Measurements from ENCODE around the gene BMPER. TPM values are rescaled to one million over a fixed set of nuclear protein-coding genes. Genes with fewer than 3 reads are reported as not detected.

BMPER gene
- total and polyA plus RNA-seq, 2 of the 8 experiments (the other 6 are each of a cell fraction or from before 2014, with no cell fraction given), result 0.33 to 0.69 TPM

DNA sequence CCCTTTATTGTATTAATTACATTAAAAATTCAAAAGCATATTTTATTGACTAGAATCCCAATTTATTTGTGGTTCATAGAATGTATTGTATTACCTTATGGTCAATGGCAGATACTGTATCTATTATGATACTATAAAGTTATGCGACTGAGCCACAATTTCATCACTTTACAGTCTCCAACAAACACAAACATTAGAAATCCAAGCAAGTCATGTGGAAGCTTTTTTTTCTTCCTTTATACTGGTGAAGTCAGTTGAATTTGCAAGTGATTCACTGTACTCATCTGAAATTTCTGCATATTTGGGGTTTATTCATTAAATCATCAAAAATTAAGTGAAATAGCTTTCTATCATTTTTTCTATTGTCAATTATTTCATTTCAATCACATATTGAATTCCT lies 54.3 kb downstream of the BMPER start:
- no peak overlapping the region for H3K23ac ChIP-seq (ENCODE audit: insufficient read length)
- no peak overlapping the region for H2AFZ ChIP-seq (ENCODE audit: low read length)
- no peak overlapping the region for H3K4me3 ChIP-seq (ENCODE audit: extremely low read depth in 1 of 4, insufficient read depth in 2 of 4, low read depth in 3 of 4, low read length in 4 of 4)
- CTCF ChIA-PET (ENCODE audit: partially characterized antibody), result interaction anchor here (3.4 kb wide), 1 partner anchor 128 kb away, joined by 11 read pairs; no protein-coding TSS in a partner anchor
- H2BK20ac ChIP-seq (ENCODE audit: low read length), result no peak overlapping the region
- no peak for TF ChIP-seq MAFK (IDR thresholded peaks at IDR 0.05; ENCODE audit: low read depth, low read length)
- TF ChIP-seq BRCA1 (IDR thresholded peaks at IDR 0.05; ENCODE audit: low read depth, low read length), result no peak
- no peak for TF ChIP-seq CTBP2 (IDR thresholded peaks at IDR 0.05; ENCODE audit: borderline replicate concordance, insufficient read depth, insufficient read length, low read length)
- no peak for TF ChIP-seq POU5F1 (IDR thresholded peaks at IDR 0.05; ENCODE audit: low read depth, low read length)
- TF ChIP-seq SP1 (IDR thresholded peaks at IDR 0.05; ENCODE audit: low read depth, low read length), result no peak
- TF ChIP-seq RBBP5 (IDR thresholded peaks at IDR 0.05; ENCODE audit: borderline replicate concordance, low read depth, low read length), result no peak
- TF ChIP-seq TCF12 (IDR thresholded peaks at IDR 0.05; ENCODE audit: low read depth, low read length), result no peak
- TF ChIP-seq CBX5 (IDR thresholded peaks at IDR 0.05; ENCODE audit: low read depth, low read length), result no peak
- no peak overlapping the region for H4K8ac ChIP-seq (ENCODE audit: extremely low read depth, insufficient read depth, low read length)
- no peaks in the 10 kb centered on the region for H3K79me2 ChIP-seq (ENCODE audit: control insufficient read depth in 1 of 2, insufficient read depth in 2 of 2, low read length in 2 of 2)
- no peak overlapping the region for H2AK5ac ChIP-seq (ENCODE audit: low read depth, low read length)
- no peak overlapping the region for H3K56ac ChIP-seq (replicated peaks; ENCODE audit: insufficient read length, low read depth, low read length)
- H3K27ac ChIP-seq (ENCODE audit: low read depth, low read length), result no peak overlapping the region
- 93% methylated on average over 1 of the region's 1 CpG; no CpG with 5 or more reads in 1 of the 2 experiments for WGBS, 2 experiments (ENCODE audit: extremely low coverage in 1 of 2, insufficient coverage in 1 of 2, insufficient read length in 1 of 2, insufficient replicate concordance in 2 of 2, low coverage in 1 of 2, low lambda C conversion rate in 2 of 2, missing lambda C conversion rate in 1 of 2)
- no peaks in the 10 kb centered on the region for H4K20me1 ChIP-seq (replicated peaks in 1 of 2; ENCODE audit: control insufficient read depth in 1 of 2, insufficient read depth in 2 of 2, low read length in 2 of 2)
- no peak overlapping the region for H3K4me2 ChIP-seq (ENCODE audit: insufficient read depth in 1 of 2, low read depth in 2 of 2, low read length in 2 of 2)
- no peak overlapping the region for H4K5ac ChIP-seq (ENCODE audit: insufficient read length, low read depth, low read length)
- no peak overlapping the region for H2BK12ac ChIP-seq (ENCODE audit: low read depth, low read length)
- H3K18ac ChIP-seq (ENCODE audit: extremely low read depth, low read length), result no peak overlapping the region
- H3K23me2 ChIP-seq (ENCODE audit: low read depth, low read length), result no peaks in the 10 kb centered on the region
- no peak overlapping the region for H3K4ac ChIP-seq (replicated peaks; ENCODE audit: insufficient read length, low read depth, low read length)
- no peak overlapping the region for H3K14ac ChIP-seq (ENCODE audit: insufficient read length)
- H3K9me3 ChIP-seq (ENCODE audit: insufficient read depth in 2 of 2, low read depth in 1 of 2, low read length in 1 of 2), result no peaks in the 10 kb centered on the region
- no peak overlapping the region for H2BK5ac ChIP-seq (ENCODE audit: low read depth, low read length)
- no peak overlapping the region for H3K9ac ChIP-seq (replicated peaks in 1 of 4; ENCODE audit: extremely low read depth in 1 of 4, low read depth in 3 of 4, low read length in 3 of 4)
- no peaks in the 10 kb centered on the region for H3K36me3 ChIP-seq (ENCODE audit: control insufficient read depth in 2 of 4, insufficient read depth in 4 of 4, low read length in 3 of 4)
- H2BK15ac ChIP-seq (ENCODE audit: low read length), result no peak overlapping the region
- POLR2A ChIA-PET (ENCODE audit: partially characterized antibody), result no interaction called here
- FAIRE-seq, result no peak
- H3K79me1 ChIP-seq (ENCODE audit: low read depth, low read length), result no peaks in the 10 kb centered on the region
- H2BK120ac ChIP-seq (replicated peaks; ENCODE audit: low read depth, low read length), result no peak overlapping the region
- H3K27me3 ChIP-seq (replicated peaks in 1 of 4; ENCODE audit: control insufficient read depth in 3 of 4, extremely low read depth in 1 of 4, insufficient read depth in 3 of 4, low read length in 3 of 4), result no peaks in the 10 kb centered on the region
- no peaks in the 10 kb centered on the region for H3K4me1 ChIP-seq (replicated peaks in 1 of 4; ENCODE audit: control insufficient read depth in 3 of 4, insufficient read depth in 4 of 4, low read length in 3 of 4)
- no peak for DNase-seq (ENCODE audit: low read depth in 1 of 2, low spot score in 2 of 2)
- no peak overlapping the region for H4K91ac ChIP-seq (replicated peaks; ENCODE audit: insufficient read length, low read length)

All from H1 (cell line).